Measurements from ENCODE around the gene TRAF5.
A peak's percentile ranks its signal among the peaks of the same experiment; 100 is the strongest.
"Not testable (repeated sequence)": the region's sequence is repeated elsewhere in the genome, so short reads cannot be mapped to it uniquely, and the experiment has no call there.

TRAF5 gene

DNA sequence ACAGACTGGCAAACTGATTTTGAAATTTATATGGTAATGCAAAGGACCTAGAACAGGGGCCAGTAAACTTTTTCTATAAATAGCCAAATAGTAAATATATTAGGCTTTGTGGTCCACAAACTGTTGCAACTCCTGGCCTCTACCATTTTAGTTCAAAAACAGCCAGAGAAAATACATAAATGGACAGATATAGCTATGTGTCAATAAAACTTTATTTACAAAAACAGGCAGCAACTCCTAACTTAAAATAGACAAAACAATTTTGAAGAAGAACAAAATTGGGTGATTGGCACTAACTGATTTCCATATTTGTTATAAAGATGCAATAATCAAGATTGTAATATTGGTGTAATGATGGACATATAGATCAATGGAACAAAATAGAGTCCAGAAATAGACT lies 6.7 kb upstream of the TRAF5 start:
- H3K4me3 Mint-ChIP-seq = no peak overlapping the region
- H3K9me3 Mint-ChIP-seq = no peaks in the 10 kb centered on the region
- no peaks in the 10 kb centered on the region for H3K36me3 Mint-ChIP-seq (ENCODE audit: insufficient read depth)
- DNase-seq = no peak
- H3K27ac Mint-ChIP-seq = no peak overlapping the region
- peaks cover 5 to 6% of the 10 kb centered on the region in 2 donors for H3K4me1 Mint-ChIP-seq (ENCODE audit: low read depth in 2 of 2)
- no peaks in the 10 kb centered on the region for H3K27me3 Mint-ChIP-seq
- ATAC-seq (replicated peaks) = no peak

DNA sequence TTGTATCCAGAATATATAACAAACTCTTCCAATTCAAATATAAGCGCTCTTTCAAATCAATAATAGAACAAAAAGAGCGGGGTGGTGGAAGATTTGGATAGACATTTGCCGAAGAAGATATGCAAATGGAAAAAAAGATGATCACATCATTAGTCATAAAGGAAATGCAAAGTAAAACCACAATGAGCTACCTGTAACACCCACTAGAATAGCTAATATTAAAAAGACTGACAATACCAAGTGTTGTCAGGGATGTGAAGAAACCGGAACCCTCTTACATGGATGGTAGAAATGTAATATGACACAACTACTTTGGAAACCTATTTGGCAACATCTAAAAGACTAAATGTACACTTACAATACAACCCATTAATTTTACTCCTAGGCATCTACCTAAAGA lies 5.7 kb upstream of the TRAF5 start:
- peak; percentile 54 for ATAC-seq (replicated peaks)
- H3K9me3 Mint-ChIP-seq = no peaks in the 10 kb centered on the region
- H3K27ac Mint-ChIP-seq = no peak overlapping the region
- DNase-seq = no peak
- no peaks in the 10 kb centered on the region for H3K27me3 Mint-ChIP-seq
- H3K36me3 Mint-ChIP-seq (ENCODE audit: insufficient read depth) = peaks cover 4% of the 10 kb centered on the region
- H3K4me3 Mint-ChIP-seq = no peak overlapping the region
- H3K4me1 Mint-ChIP-seq (ENCODE audit: low read depth in 2 of 2) = peaks cover 9 to 13% of the 10 kb centered on the region in 2 donors

DNA sequence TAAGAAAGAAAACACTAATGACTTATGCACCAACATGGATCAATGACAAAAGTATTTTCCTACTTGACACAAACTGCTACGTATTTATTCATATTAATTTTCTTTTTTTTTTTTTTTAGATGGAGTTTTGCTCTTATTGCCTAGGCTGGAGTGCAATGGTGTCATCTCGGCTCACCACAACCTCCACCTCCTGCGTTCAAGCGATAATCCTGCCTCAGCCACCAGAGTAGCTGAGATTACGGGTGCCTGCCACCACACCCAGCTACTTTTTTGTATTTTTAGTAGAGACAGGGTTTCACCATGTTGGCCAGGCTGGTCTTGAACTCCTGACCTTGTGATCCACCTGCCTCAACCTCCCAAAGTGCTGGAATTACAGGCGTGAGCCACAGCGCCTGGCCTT lies 5.0 kb upstream of the TRAF5 start:
- H3K4me3 Mint-ChIP-seq; H3K27ac Mint-ChIP-seq; DNase-seq; H3K9me3 Mint-ChIP-seq; H3K36me3 Mint-ChIP-seq (ENCODE audit: insufficient read depth); H3K27me3 Mint-ChIP-seq; ATAC-seq (replicated peaks): not testable (repeated sequence)
- peaks cover 13 to 18% of the 10 kb centered on the region in 2 donors for H3K4me1 Mint-ChIP-seq (ENCODE audit: low read depth in 2 of 2)

DNA sequence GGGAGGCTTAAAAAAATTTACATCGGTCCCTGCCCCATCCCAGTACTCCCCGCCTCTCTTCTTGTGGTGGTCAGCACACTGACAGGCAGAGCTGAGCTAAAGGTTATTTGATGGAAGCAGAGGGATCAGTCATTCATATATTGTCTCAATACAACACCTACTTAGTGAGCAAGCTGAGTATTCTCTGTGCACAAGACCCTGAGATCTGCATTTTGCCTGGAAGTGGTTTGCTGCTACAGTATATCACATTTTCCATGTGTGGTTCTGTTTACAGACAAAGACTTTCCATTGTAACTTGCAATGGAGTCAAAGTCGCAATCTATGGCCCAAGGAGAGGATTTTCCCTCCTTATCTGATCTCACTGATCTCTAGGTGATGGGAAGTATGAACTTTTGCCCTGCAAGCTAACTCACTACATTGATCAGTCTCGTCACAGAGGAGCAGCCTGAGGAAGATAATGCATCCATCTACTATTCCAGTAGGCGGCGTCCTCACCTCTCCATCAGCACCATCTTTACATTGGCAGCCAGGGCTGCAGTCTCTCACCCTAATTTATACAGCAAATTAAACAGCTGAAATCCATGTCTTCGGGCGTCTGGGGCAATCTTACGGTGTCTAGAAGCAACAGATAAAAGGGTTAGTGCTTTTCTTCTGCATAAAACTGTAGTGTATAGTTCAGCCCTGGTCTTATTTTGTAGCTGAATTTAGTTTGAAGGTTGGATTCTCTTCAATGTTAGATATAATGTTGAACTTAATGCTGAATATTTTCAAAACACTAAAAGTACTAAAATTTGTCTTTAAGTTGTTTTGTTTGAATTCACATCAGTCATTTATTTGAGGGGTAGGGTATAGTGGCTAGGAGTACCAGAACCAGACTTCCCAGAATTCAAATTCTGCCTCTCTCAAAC lies 3.2 kb upstream of the TRAF5 start:
- H3K4me1 Mint-ChIP-seq (ENCODE audit: low read depth in 2 of 2) = peaks cover 26 to 27% of the 10 kb centered on the region in 2 donors
- ATAC-seq (replicated peaks) (peak; percentile 70), DNase-seq (peak; percentile 62 to 68 (median 62))
- no peaks in the 10 kb centered on the region for H3K9me3 Mint-ChIP-seq
- no peak overlapping the region for H3K4me3 Mint-ChIP-seq
- H3K27ac Mint-ChIP-seq = no peak overlapping the region
- H3K27me3 Mint-ChIP-seq = no peaks in the 10 kb centered on the region
- H3K36me3 Mint-ChIP-seq (ENCODE audit: insufficient read depth) = peaks cover 16% of the 10 kb centered on the region

DNA sequence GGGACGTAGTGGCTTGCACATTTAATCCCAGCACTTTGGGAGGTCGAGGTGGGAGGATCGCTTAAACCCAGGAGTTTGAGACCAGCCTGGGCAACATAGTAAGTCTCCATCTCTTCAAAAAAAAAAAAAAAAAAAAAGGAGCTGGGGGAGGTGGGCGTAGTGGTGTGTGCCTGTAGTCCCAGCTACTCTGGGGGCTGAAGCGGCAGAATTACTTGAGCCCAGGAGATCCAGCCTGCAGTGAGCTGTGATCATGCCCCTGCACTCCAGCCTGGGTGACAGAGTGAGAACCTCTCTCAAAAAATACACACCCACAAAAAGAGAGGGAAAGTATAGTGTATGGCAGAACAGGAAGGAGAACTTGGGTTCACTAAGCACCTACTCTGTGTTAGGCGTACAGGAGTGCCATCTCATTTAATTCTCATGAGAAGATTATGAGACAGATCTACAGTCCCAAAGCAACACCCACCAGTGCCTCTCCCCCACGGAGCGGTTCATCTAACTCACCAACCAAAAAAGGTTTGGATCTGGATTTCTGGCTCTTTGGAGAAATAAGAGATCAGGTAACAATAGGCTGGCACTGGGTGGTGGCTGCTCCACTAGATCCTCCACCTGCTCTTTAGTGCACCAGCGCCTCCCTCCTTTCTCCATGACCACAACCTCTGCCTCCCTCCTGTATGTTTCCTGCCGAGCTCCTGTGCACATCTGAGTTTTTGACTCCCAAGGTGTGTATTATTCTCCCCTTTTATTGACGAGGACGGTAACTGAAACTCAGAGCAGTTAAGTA lies 1.4 kb upstream of the TRAF5 start:
- peaks cover 18% of the 10 kb centered on the region for H3K36me3 Mint-ChIP-seq (ENCODE audit: insufficient read depth)
- ATAC-seq (replicated peaks) = no peak
- H3K4me3 Mint-ChIP-seq = peak overlapping the region; percentile 94 to 96
- DNase-seq = no peak
- H3K27ac Mint-ChIP-seq = peak overlapping the region; percentile 96 to 97
- H3K4me1 Mint-ChIP-seq (ENCODE audit: low read depth in 2 of 2) = peaks cover 43 to 45% of the 10 kb centered on the region in 2 donors
- no peaks in the 10 kb centered on the region for H3K9me3 Mint-ChIP-seq
- no peaks in the 10 kb centered on the region for H3K27me3 Mint-ChIP-seq

DNA sequence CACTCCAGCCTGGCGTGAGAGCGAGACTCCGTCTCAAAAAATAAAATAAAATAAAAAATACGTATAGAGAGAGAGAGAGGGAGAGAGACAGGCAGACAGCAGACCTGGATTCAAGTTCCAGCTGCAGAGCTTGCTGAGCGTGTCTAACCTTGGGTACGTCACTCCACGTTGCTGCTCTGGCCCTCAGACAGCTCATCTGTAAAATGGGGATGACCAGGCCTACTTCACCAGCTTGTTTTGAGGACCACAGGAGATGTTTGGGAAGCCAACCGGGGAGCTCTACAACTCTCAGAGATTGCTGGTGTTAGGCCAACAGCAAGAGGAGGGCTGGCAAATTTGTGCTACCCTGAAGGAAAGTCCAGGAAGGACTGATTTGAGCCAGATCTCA lies 499 bp upstream of the TRAF5 start:
- H3K4me1 Mint-ChIP-seq (ENCODE audit: low read depth in 2 of 2) = peaks cover 50 to 54% of the 10 kb centered on the region in 2 donors
- peaks cover 22% of the 10 kb centered on the region for H3K36me3 Mint-ChIP-seq (ENCODE audit: insufficient read depth)
- H3K27ac Mint-ChIP-seq = peak overlapping the region; percentile 96 to 97
- DNase-seq = no peak
- H3K4me3 Mint-ChIP-seq = peak overlapping the region; percentile 94 to 96
- no peaks in the 10 kb centered on the region for H3K9me3 Mint-ChIP-seq
- no peaks in the 10 kb centered on the region for H3K27me3 Mint-ChIP-seq
- ATAC-seq (replicated peaks) = no peak

DNA sequence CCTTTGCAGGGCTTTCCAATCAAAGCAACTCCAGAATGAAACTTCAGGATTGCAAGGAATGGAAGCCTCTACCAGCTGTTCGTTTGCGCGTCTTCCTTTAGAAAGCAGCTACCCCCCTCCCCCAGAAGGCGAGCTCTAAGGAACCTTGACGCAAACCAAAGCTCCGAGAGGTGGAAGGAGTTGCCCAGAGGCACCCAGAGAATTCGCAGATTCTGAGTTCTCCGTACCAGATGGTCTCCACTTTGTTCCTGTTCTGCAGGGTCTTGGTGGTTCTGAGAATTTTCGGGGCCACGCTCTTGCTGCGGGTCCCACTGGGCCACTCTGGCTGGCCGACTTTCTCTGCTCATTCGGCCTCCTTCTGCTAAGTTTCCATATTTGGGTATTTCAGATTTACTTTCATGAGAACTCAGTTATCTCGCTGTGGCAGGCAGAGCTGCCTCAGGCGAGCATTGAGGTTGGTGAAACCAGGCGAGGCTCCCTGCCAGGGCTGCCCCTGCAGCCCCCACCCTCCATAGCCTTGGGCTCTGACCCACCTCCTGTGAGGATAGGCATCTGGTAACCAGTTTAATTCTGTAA lies 801 bp downstream of the TRAF5 start:
- peak in 2 of 3 experiments; percentile 26 to 32 for DNase-seq
- no peaks in the 10 kb centered on the region for H3K9me3 Mint-ChIP-seq
- H3K4me3 Mint-ChIP-seq = peak overlapping the region; percentile 94 to 96
- peak overlapping the region; percentile 81 to 98 for H3K27ac Mint-ChIP-seq
- peak; percentile 47 for ATAC-seq (replicated peaks)
- peaks cover 58 to 66% of the 10 kb centered on the region in 2 donors for H3K4me1 Mint-ChIP-seq (ENCODE audit: low read depth in 2 of 2)
- peaks cover 25% of the 10 kb centered on the region for H3K36me3 Mint-ChIP-seq (ENCODE audit: insufficient read depth)
- H3K27me3 Mint-ChIP-seq = no peaks in the 10 kb centered on the region

DNA sequence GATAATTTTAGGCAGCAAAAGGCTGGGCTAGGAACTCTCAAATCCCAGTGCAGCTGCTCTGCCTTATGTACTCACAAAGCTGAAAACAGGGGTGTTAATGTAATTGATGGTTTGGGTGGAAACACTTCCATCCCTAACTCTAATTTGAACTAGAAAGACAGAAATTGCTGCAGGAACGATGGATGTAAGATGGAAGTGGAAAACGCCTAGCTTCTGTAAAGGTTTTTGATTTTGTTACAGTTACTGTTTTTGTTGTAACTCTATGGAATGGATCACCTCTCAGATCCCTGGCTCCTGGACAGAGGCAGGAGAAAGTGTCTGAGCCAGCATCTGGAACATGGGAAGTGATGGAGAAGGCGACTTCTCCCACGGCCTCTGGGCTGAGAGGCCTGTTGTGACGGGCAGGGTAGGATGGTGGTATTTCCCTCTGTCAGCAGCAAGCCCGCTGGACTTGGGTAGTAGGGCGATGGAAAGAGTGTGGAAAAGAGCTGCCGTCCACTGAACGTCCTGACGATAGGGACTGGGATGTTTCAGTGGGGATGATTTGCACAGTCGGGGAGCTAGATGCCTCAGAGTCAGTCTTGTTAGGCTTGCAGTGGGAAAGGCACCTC lies 1.6 kb downstream of the TRAF5 start:
- no peaks in the 10 kb centered on the region for H3K27me3 Mint-ChIP-seq
- ATAC-seq (replicated peaks) = no peak
- peaks cover 25% of the 10 kb centered on the region for H3K36me3 Mint-ChIP-seq (ENCODE audit: insufficient read depth)
- peaks cover 62 to 73% of the 10 kb centered on the region in 2 donors for H3K4me1 Mint-ChIP-seq (ENCODE audit: low read depth in 2 of 2)
- H3K27ac Mint-ChIP-seq = peak overlapping the region; percentile 81 to 98
- peak overlapping the region; percentile 94 to 96 for H3K4me3 Mint-ChIP-seq
- no peak for DNase-seq
- no peaks in the 10 kb centered on the region for H3K9me3 Mint-ChIP-seq

DNA sequence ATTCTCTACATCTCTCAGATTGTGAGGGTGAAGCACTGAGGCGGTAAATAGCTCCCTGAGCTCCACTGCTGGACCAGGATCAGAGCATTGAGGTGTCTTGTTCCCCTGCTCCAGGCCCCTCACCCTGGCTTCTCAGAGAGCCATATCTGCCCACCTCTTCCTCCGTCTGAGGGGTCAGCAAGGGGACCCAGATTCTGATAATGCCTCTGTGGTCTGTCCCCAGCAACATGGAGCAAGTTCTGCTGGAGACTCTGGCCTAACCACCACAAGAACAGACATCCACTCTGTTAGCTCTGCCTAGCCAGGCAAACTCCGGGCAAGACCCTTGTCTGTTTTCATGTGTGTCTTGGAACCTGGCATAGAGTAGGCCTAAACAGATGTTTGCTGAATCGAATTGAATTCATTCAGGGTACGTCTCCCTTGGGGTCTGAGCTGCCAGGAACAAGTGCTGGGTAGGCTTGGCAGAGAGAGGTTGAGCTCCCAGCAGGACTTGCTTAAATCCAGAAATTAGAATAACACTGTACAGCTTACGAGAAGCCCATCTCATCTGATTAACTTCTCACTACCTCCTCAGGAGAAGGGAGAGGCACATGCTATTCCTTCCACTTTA lies 2.3 kb downstream of the TRAF5 start:
- no peak for ATAC-seq (replicated peaks)
- H3K27ac Mint-ChIP-seq = peak overlapping the region; percentile 81 to 98
- H3K36me3 Mint-ChIP-seq (ENCODE audit: insufficient read depth) = peaks cover 25% of the 10 kb centered on the region
- no peaks in the 10 kb centered on the region for H3K9me3 Mint-ChIP-seq
- DNase-seq = no peak
- peak overlapping the region; percentile 94 to 96 for H3K4me3 Mint-ChIP-seq
- peaks cover 65 to 72% of the 10 kb centered on the region in 2 donors for H3K4me1 Mint-ChIP-seq (ENCODE audit: low read depth in 2 of 2)
- H3K27me3 Mint-ChIP-seq = no peaks in the 10 kb centered on the region

DNA sequence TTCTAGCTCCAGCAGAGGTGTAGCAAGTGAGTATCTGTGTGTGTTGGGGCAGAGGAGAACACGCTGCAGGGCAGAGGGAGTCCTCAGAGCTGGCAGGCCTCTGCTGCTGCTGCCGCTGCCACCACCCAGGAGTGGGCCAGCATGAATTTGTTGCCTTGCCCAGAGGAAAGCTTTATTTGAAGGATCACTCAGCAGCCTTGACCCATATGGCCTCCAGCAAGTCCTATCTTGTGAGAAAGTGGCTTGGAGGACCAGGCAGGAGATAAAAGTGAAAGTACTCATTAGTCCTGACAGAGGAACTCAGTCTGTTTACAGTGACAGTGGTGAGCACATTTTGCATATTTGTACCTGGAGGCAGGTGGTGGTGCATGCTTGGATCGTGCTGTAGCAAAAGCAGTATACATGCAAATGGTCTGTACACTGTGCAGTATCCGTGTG lies 3.1 kb downstream of the TRAF5 start:
- Mint-ChIP-seq H3K36me3 (ENCODE audit: insufficient read depth) (peaks cover 28% of the 10 kb centered on the region), H3K27me3 (no peaks in the 10 kb centered on the region), H3K9me3 (no peaks in the 10 kb centered on the region), H3K4me1 (ENCODE audit: low read depth in 2 of 2) (peaks cover 72 to 77% of the 10 kb centered on the region in 2 donors), H3K27ac (peak overlapping the region; percentile 81 to 98), H3K4me3 (peak overlapping the region; percentile 94 to 96)
- ATAC-seq (replicated peaks) = peak; percentile 9
- no peak for DNase-seq

DNA sequence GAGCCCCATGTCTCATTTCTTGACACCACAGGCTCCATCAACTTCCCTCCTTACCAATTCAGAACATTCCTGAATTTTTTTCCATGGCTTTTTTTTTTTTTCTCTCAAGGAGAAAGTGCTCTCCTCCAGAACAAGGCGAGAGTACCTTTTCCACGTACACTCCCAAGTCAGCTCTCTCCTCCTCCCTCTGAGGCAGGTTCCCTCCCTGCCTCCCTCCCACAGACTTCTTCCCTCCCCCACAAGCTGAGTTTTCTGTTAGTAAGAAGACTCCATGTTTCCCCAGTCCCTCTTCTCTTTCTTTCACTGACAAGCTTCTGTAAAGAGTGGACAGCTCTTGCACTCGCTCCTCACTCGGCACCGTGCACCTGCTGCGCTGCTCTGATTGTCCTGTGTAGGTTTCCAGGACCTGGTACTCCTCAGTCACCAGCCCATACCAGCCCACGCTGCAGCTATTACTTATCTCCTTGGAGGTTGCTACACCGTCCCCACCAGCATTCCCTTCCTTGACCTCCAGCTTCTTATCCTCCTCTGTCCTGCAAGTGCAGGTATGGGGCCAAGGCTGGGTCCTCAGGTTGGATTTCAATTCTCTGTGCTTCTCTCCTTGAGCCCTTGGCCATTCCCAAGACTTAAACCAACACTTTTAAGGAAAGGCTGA lies 3.8 kb downstream of the TRAF5 start:
- DNase-seq (no peak), ATAC-seq (replicated peaks) (no peak)
- peak overlapping the region; percentile 94 to 96 for H3K4me3 Mint-ChIP-seq
- H3K9me3 Mint-ChIP-seq = no peaks in the 10 kb centered on the region
- H3K27me3 Mint-ChIP-seq = no peaks in the 10 kb centered on the region
- peaks cover 28% of the 10 kb centered on the region for H3K36me3 Mint-ChIP-seq (ENCODE audit: insufficient read depth)
- peaks cover 78 to 82% of the 10 kb centered on the region in 2 donors for H3K4me1 Mint-ChIP-seq (ENCODE audit: low read depth in 2 of 2)
- peak overlapping the region; percentile 81 to 98 for H3K27ac Mint-ChIP-seq

DNA sequence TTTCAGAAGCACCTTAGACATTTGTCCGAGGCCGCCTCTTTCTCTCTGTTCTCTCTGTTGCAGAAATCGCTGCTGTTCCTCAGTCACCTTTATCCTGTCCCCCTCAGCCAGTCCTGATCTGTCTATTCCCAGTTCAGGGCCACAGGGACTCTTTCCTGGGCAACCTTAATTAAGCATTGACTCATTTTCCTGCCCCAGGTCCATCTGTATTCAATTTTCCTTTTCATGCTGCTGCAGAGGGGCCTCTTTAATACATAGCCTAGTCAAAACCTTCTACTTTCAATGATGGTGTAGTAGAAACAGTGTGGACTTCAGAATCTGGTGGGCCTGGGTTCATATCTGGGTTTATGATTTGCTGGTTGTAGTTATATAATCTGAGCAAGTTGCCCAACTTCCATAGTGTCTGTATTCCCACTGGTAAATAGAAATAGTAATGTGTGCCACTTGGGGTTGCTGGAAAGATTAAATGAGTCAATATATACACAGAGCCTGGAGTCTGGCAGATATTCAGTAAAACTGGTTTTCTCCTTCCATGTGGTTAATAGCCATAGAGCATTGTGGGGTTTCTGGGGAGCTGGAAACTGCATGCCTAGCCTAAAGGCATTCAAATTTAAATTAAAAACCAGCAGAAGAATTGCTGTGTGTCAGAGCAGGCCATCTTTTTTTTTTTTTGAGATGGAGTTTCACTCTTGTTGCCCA lies 4.5 kb downstream of the TRAF5 start:
- no peak for ATAC-seq (replicated peaks)
- peaks cover 79 to 82% of the 10 kb centered on the region in 2 donors for H3K4me1 Mint-ChIP-seq (ENCODE audit: low read depth in 2 of 2)
- peak overlapping the region; percentile 94 to 96 for H3K4me3 Mint-ChIP-seq
- peak overlapping the region; percentile 81 to 98 for H3K27ac Mint-ChIP-seq
- H3K36me3 Mint-ChIP-seq (ENCODE audit: insufficient read depth) = peaks cover 22% of the 10 kb centered on the region
- H3K9me3 Mint-ChIP-seq = no peaks in the 10 kb centered on the region
- DNase-seq = no peak
- H3K27me3 Mint-ChIP-seq = no peaks in the 10 kb centered on the region
